IMR-90 (cell line): ENCODE results near the gene C10orf62.
A peak's percentile ranks its signal among the peaks of the same experiment; 100 is the strongest.

Experiments
- FOS ChIP-seq: fragments of 150-350 bp; IDR thresholded peaks from 2 replicates; pipeline ENCODE4 v1.6.1; 2016; ENCODE audit warnings: low read depth, low read length
- MAFK ChIP-seq: IDR thresholded peaks from 2 replicates; pipeline ENCODE4 v1.6.1; 2012; ENCODE audit warnings: low read depth, low read length, improper control_type of control experiment
- POLR2A ChIP-seq: IDR thresholded peaks from 2 replicates; pipeline ENCODE4 v1.6.1; 2012; ENCODE audit warnings: mild to moderate bottlenecking, low read depth, low read length
- TF ChIP-seq, protein P1 (sequence below): conservative IDR thresholded peaks from 2 replicates; pipeline ENCODE4 v1.5.1; 2012; ENCODE audit warnings: mild to moderate bottlenecking, low read depth, low read length, improper control_type of control experiment
- TF ChIP-seq, protein P2 (sequence below): fragments of 150-350 bp; IDR thresholded peaks from 2 replicates; pipeline ENCODE4 v1.6.1; 2016; ENCODE audit warnings: low read depth, mild to moderate bottlenecking, low read length, moderate library complexity, borderline replicate concordance
- TF ChIP-seq, protein P3 (sequence below): fragments of 150-350 bp; IDR thresholded peaks from 2 replicates; pipeline ENCODE4 v1.6.1; 2017; ENCODE audit warnings: mild to moderate bottlenecking, antibody characterized with exemption, low read length, low read depth

DNA sequence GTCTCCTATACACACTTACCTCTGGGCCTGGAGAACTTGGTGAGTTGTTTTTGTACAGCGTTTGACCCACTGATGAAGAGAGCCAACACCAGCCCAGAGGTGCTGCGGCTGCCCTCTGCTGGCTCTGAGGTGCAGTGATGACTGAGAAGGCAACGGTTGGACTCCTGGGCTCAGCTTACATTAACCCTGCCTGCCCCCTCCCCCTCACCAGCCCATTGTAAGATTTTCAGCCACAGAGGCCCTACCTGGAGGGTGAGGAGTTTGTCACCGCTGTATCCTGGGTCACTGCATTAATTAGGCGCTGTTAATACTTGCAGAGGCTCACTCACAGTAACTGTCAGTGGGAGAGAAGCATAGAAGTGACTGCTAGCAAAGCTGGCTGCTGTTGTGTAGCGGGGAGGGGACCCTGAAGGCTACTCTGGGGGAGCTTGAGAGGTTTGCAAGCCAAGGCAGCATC, 35.9 kb upstream of the C10orf62 start:
- TF ChIP-seq POLR2A, result 0 out of 2 replicates have a peak, but pooled peaks have one; percentile 27
- TF ChIP-seq, protein P1, sequence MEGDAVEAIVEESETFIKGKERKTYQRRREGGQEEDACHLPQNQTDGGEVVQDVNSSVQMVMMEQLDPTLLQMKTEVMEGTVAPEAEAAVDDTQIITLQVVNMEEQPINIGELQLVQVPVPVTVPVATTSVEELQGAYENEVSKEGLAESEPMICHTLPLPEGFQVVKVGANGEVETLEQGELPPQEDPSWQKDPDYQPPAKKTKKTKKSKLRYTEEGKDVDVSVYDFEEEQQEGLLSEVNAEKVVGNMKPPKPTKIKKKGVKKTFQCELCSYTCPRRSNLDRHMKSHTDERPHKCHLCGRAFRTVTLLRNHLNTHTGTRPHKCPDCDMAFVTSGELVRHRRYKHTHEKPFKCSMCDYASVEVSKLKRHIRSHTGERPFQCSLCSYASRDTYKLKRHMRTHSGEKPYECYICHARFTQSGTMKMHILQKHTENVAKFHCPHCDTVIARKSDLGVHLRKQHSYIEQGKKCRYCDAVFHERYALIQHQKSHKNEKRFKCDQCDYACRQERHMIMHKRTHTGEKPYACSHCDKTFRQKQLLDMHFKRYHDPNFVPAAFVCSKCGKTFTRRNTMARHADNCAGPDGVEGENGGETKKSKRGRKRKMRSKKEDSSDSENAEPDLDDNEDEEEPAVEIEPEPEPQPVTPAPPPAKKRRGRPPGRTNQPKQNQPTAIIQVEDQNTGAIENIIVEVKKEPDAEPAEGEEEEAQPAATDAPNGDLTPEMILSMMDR, result peak; percentile 91
- TF ChIP-seq, protein P2, sequence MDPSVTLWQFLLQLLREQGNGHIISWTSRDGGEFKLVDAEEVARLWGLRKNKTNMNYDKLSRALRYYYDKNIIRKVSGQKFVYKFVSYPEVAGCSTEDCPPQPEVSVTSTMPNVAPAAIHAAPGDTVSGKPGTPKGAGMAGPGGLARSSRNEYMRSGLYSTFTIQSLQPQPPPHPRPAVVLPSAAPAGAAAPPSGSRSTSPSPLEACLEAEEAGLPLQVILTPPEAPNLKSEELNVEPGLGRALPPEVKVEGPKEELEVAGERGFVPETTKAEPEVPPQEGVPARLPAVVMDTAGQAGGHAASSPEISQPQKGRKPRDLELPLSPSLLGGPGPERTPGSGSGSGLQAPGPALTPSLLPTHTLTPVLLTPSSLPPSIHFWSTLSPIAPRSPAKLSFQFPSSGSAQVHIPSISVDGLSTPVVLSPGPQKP, result no peak
- no peak for TF ChIP-seq MAFK
- TF ChIP-seq, protein P3, sequence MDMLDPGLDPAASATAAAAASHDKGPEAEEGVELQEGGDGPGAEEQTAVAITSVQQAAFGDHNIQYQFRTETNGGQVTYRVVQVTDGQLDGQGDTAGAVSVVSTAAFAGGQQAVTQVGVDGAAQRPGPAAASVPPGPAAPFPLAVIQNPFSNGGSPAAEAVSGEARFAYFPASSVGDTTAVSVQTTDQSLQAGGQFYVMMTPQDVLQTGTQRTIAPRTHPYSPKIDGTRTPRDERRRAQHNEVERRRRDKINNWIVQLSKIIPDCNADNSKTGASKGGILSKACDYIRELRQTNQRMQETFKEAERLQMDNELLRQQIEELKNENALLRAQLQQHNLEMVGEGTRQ, result no peak
- no peak for TF ChIP-seq FOS
